Measurements from ENCODE around the gene TENM4. TPM values are rescaled to one million over a fixed set of nuclear protein-coding genes. Genes with fewer than 3 reads are reported as not detected.

The TENM4 gene
- total and polyA plus RNA-seq, 2 of the 13 experiments (the other 11 are each of a cell fraction or from before 2014, with no cell fraction given) = not detected

- Histone ChIP-seq H3K27me3 (ENCODE audit: control insufficient read depth in 1 of 2, insufficient read depth in 2 of 2, low read length in 2 of 2) (peaks cover 0 to 4% of the 10 kb centered on the region in 2 experiments; a peak in 2 of 5 replicates), H4K20me1 (ENCODE audit: insufficient read depth, low read length) (no peaks in the 10 kb centered on the region), H3K9me3 (ENCODE audit: low read length) (no peaks in the 10 kb centered on the region), H2AFZ (ENCODE audit: low read length) (no peak overlapping the region), H3K79me2 (ENCODE audit: insufficient read depth, low read length) (no peaks in the 10 kb centered on the region), H3K4me2 (ENCODE audit: low read depth, low read length) (no peak overlapping the region), H3K9ac (ENCODE audit: insufficient read depth, low read depth, low read length) (no peak overlapping the region), H3K36me3 (replicated peaks in 1 of 2; ENCODE audit: control insufficient read depth in 1 of 2, insufficient read depth in 2 of 2, low read length in 2 of 2) (no peaks in the 10 kb centered on the region), H3K4me1 (ENCODE audit: insufficient read depth, low read length) (no peaks in the 10 kb centered on the region), H3K27ac (ENCODE audit: extremely low read length, insufficient read depth, low read length) (no peak overlapping the region), H3K4me3 (replicated peaks in 1 of 3; ENCODE audit: insufficient read depth in 1 of 3, low read depth in 2 of 3, low read length in 3 of 3) (no peak overlapping the region)
- intact Hi-C loops (cut with micrococcal nuclease; ENCODE audit: unreplicated experiment) (no loop called here), in situ Hi-C loops (cut with HindIII; ENCODE audit: extremely low pct_ligation_motif_present, low pct_unique_long_range_greater_than_20kb) (loop anchor here (10.0 kb wide), 1 partner anchor 426 kb away; no protein-coding TSS in a partner anchor)
- ChIA-PET CTCF (ENCODE audit: low intra/inter-chr PET ratio, low total read pairs) (no interaction called here), POLR2A (no interaction called here)
- 0% methylated on average over 4 of the region's 4 CpGs for WGBS (ENCODE audit: low lambda C conversion rate)
- FAIRE-seq (no peak), ATAC-seq (no peak), DNase-seq (ENCODE audit: low spot score) (no peak)
- no TSS peak for BruUV-seq (replicated peaks)
- TF ChIP-seq ZNF616 (CRISPR knock-in tag; IDR thresholded peaks at IDR 0.05; ENCODE audit: low read depth) (no peak), BCLAF1 (IDR thresholded peaks at IDR 0.05) (no peak), ATRX (CRISPR knock-in tag; IDR thresholded peaks at IDR 0.05; ENCODE audit: borderline replicate concordance) (no peak), XRCC5 (optimal IDR thresholded peaks at IDR 0.05; ENCODE audit: low read length) (no peak), ZNF260 (CRISPR knock-in tag; IDR thresholded peaks at IDR 0.05; ENCODE audit: borderline replicate concordance, low read depth) (no peak), ELK4 (CRISPR knock-in tag; IDR thresholded peaks at IDR 0.05; ENCODE audit: borderline replicate concordance) (no peak), ZNF577 (CRISPR knock-in tag; IDR thresholded peaks at IDR 0.05; ENCODE audit: borderline replicate concordance, low read depth) (no peak), ZNF512 (CRISPR knock-in tag; IDR thresholded peaks at IDR 0.05) (no peak), ZNF562 (CRISPR knock-in tag; IDR thresholded peaks at IDR 0.05; ENCODE audit: borderline replicate concordance) (no peak), NR3C1 (CRISPR knock-in tag; IDR thresholded peaks at IDR 0.05) (no peak), HNRNPL (IDR thresholded peaks at IDR 0.05; ENCODE audit: low read depth, low read length) (no peak), ATF7 (IDR thresholded peaks at IDR 0.05) (no peak), ATF7 (CRISPR knock-in tag; IDR thresholded peaks at IDR 0.05) (no peak), ZBTB38 (CRISPR knock-in tag; IDR thresholded peaks at IDR 0.05) (no peak), ZNF556 (CRISPR knock-in tag; IDR thresholded peaks at IDR 0.05; ENCODE audit: borderline replicate concordance) (no peak), HES4 (CRISPR knock-in tag; IDR thresholded peaks at IDR 0.05; ENCODE audit: borderline replicate concordance) (no peak), NFYB (CRISPR knock-in tag; IDR thresholded peaks at IDR 0.05) (no peak), TGIF2 (CRISPR knock-in tag; IDR thresholded peaks at IDR 0.05) (no peak)
- TF ChIP-seq, protein P1, sequence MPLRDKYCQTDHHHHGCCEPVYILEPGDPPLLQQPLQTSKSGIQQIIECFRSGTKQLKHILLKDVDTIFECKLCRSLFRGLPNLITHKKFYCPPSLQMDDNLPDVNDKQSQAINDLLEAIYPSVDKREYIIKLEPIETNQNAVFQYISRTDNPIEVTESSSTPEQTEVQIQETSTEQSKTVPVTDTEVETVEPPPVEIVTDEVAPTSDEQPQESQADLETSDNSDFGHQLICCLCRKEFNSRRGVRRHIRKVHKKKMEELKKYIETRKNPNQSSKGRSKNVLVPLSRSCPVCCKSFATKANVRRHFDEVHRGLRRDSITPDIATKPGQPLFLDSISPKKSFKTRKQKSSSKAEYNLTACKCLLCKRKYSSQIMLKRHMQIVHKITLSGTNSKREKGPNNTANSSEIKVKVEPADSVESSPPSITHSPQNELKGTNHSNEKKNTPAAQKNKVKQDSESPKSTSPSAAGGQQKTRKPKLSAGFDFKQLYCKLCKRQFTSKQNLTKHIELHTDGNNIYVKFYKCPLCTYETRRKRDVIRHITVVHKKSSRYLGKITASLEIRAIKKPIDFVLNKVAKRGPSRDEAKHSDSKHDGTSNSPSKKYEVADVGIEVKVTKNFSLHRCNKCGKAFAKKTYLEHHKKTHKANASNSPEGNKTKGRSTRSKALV (CRISPR knock-in tag; IDR thresholded peaks at IDR 0.05) = no peak
Observed at GRCh38 chr11:79070518-79070917, 370.3 kb downstream of the TENM4 start.

Data from HepG2 (cell line).